ENCODE measurements around the gene MBOAT1.

DNA sequence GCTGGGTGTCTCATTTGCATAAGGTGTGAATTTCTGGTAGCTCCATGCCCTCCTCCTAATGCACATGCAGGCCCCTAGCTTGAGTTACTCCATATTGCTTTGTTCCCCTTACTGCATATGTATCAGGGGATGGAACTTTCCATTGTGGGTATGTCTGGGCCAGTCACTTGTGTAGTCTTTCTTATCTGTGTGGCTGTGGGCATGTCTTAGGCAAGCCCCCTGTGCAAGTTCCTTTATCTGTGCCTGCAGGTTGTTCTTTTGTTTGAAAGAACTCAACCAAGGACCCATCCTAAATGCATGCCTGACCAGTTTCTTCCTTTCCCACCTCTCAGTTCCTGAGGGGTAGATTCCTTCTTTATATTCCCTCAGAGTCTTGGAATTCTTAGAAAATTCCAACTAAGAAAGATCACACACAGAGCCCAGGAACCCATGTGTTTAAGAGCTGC, 23.6 kb downstream of the MBOAT1 start:
- TF ChIP-seq, protein P1, sequence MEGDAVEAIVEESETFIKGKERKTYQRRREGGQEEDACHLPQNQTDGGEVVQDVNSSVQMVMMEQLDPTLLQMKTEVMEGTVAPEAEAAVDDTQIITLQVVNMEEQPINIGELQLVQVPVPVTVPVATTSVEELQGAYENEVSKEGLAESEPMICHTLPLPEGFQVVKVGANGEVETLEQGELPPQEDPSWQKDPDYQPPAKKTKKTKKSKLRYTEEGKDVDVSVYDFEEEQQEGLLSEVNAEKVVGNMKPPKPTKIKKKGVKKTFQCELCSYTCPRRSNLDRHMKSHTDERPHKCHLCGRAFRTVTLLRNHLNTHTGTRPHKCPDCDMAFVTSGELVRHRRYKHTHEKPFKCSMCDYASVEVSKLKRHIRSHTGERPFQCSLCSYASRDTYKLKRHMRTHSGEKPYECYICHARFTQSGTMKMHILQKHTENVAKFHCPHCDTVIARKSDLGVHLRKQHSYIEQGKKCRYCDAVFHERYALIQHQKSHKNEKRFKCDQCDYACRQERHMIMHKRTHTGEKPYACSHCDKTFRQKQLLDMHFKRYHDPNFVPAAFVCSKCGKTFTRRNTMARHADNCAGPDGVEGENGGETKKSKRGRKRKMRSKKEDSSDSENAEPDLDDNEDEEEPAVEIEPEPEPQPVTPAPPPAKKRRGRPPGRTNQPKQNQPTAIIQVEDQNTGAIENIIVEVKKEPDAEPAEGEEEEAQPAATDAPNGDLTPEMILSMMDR (IDR thresholded peaks at IDR 0.05 in 8 of 11, conservative IDR thresholded peaks at IDR 0.05 in 3 of 11), result no peak
- no peak for TF ChIP-seq POLR2A (IDR thresholded peaks at IDR 0.05)
- TF ChIP-seq POLR2AphosphoS5 (IDR thresholded peaks at IDR 0.05), result no peak
